Panc1 (cell line): ENCODE results near the gene CABP4. TPM values are rescaled to one million over a fixed set of nuclear protein-coding genes. Genes with fewer than 3 reads are reported as not detected.

Experiments
- ATAC-seq: fragments of 200-7000 bp; cut with Tn5 transposase; 2 replicates; pipeline ENCODE4 v1.9.1; 2020; ENCODE audit warnings: mild to moderate bottlenecking, moderate library complexity
- BruUV-seq: library from RNA; stranded (reverse); fragments of 400-500 nt; replicated peaks from 2 replicates; lab custom pipeline; 2021; lab: Mats Ljungman, UMichigan
- CTCF ChIA-PET: fragments of 300-600 bp; sonication (Branson Sonifier 250); formaldehyde crosslinking; loops from one replicate; lab custom pipeline; 2022; ENCODE audit warnings: antibody characterized with exemption; lab: Charles Lee
- POLR2A ChIA-PET: fragments of 300-600 bp; sonication (Branson Sonifier 250); formaldehyde crosslinking; loops from one replicate; lab custom pipeline; 2022; ENCODE audit warnings: antibody characterized with exemption; lab: Charles Lee
- DNase-seq: peaks from one replicate; pipeline ENCODE4 v3.0.0-alpha.2; 2010; ENCODE audit warnings: low read depth, low spot score
- H3K27ac ChIP-seq: 2 replicates; pipeline ENCODE4 v1.5.1; 2011; ENCODE audit warnings: mild to moderate bottlenecking, low read length, inconsistent platforms
- H3K27me3 ChIP-seq: fragments of 200-500 bp; sonication (Bioruptor generic); 2 replicates; pipeline ENCODE4 v1.6.0; 2014; ENCODE audit warnings: low read length, inconsistent platforms; ENCODE audit not compliant: control insufficient read depth, insufficient read depth
- H3K36me3 ChIP-seq: fragments of 200-500 bp; sonication (Bioruptor generic); 2 replicates; pipeline ENCODE4 v1.5.1; 2014; ENCODE audit warnings: inconsistent platforms, mild to moderate bottlenecking, low read length, moderate library complexity; ENCODE audit not compliant: control insufficient read depth, insufficient read depth
- H3K4me1 ChIP-seq: 2 replicates; pipeline ENCODE4 v1.5.1; 2011; ENCODE audit warnings: inconsistent platforms, mild to moderate bottlenecking, low read length, moderate library complexity; ENCODE audit not compliant: control insufficient read depth, insufficient read depth
- H3K4me3 ChIP-seq, 2 experiments: 2 replicates each; pipeline ENCODE4 v1.5.1; 2011 to 2012; ENCODE audit warnings: low read depth in 2 of 2, low read length in 2 of 2, mild to moderate bottlenecking in 2 of 2, inconsistent platforms in 1 of 2, moderate library complexity in 1 of 2
- H3K9me3 ChIP-seq: fragments of 200-500 bp; sonication (Bioruptor generic); 2 replicates; pipeline ENCODE4 v1.5.1; 2014; ENCODE audit warnings: low read depth, mild to moderate bottlenecking, inconsistent platforms, low read length, moderate library complexity; ENCODE audit not compliant: control insufficient read depth, insufficient read depth
- POLR2AphosphoS5 ChIP-seq: IDR thresholded peaks from 2 replicates; pipeline ENCODE4 v1.6.1; 2012; ENCODE audit warnings: mild to moderate bottlenecking, low read depth, low read length, moderate library complexity
- SIN3A ChIP-seq: IDR thresholded peaks from 2 replicates; pipeline ENCODE4 v1.6.1; 2012; ENCODE audit warnings: low read depth, mild to moderate bottlenecking, low read length, moderate library complexity, borderline replicate concordance; ENCODE audit not compliant: insufficient read depth
- TCF7L2 ChIP-seq: IDR thresholded peaks from 2 replicates; pipeline ENCODE4 v1.6.1; 2011; ENCODE audit warnings: mild to moderate bottlenecking, low read depth, low read length, inconsistent platforms
- in situ Hi-C: cut with HindIII; loops from 2 replicates; pipeline ENCODE4 v1.10.0; 2016; ENCODE audit warnings: low sequenced_read_pairs, low pct_unique_long_range_greater_than_20kb
- intact Hi-C: fragments of 100-400 bp; cut with micrococcal nuclease; formaldehyde crosslinking; loops from one replicate; pipeline ENCODE4 v1.10.0; 2022; ENCODE audit not compliant: unreplicated experiment
- total RNA-seq: library from RNA; stranded (reverse); gene quantifications from one replicate; pipeline ENCODE4 v1.2.1, GENCODE V29; 2021; ENCODE audit not compliant: unreplicated experiment
- TF ChIP-seq, protein P1 (sequence below), 2 experiments: IDR thresholded peaks; 2 replicates each; pipeline ENCODE4 v1.6.1; 2011 to 2012; ENCODE audit warnings: low read depth in 2 of 2, control low read depth in 1 of 2, low read length in 1 of 2, mild to moderate bottlenecking in 1 of 2, moderate library complexity in 1 of 2; ENCODE audit not compliant: insufficient read depth in 1 of 2
- TF ChIP-seq, protein P2 (sequence below): fragments of 450-650 bp; IDR thresholded peaks from 2 replicates; pipeline ENCODE4 v1.5.1; 2017; ENCODE audit warnings: mild to moderate bottlenecking

The CABP4 gene
- total RNA-seq, 1 experiment from 2014 or later = not detected

GRCh38 chr11:67437809-67438157 is 17.4 kb upstream of the CABP4 start:
- ChIA-PET POLR2A (no interaction called here), CTCF (interaction anchor here (0.5 to 0.6 kb wide), 3 partner anchors 31 to 69 kb away, joined by 3 to 5 read pairs (median 3); no protein-coding TSS in a partner anchor)
- Histone ChIP-seq H3K9me3 (no peaks in the 10 kb centered on the region), H3K4me3 (no peak overlapping the region), H3K27ac (peak overlapping the region; percentile 25; the same call in 1 of the 2 replicates), H3K36me3 (peaks cover 2% of the 10 kb centered on the region; the same call in 1 of the 2 replicates), H3K4me1 (peaks cover 78% of the 10 kb centered on the region), H3K27me3 (no peaks in the 10 kb centered on the region)
- intact Hi-C loops (no loop called here), in situ Hi-C loops (no loop called here)
- ATAC-seq (no peak), DNase-seq (no peak)
- TF ChIP-seq TCF7L2 = no peak
- no peak for TF ChIP-seq POLR2AphosphoS5
- TF ChIP-seq, protein P1, sequence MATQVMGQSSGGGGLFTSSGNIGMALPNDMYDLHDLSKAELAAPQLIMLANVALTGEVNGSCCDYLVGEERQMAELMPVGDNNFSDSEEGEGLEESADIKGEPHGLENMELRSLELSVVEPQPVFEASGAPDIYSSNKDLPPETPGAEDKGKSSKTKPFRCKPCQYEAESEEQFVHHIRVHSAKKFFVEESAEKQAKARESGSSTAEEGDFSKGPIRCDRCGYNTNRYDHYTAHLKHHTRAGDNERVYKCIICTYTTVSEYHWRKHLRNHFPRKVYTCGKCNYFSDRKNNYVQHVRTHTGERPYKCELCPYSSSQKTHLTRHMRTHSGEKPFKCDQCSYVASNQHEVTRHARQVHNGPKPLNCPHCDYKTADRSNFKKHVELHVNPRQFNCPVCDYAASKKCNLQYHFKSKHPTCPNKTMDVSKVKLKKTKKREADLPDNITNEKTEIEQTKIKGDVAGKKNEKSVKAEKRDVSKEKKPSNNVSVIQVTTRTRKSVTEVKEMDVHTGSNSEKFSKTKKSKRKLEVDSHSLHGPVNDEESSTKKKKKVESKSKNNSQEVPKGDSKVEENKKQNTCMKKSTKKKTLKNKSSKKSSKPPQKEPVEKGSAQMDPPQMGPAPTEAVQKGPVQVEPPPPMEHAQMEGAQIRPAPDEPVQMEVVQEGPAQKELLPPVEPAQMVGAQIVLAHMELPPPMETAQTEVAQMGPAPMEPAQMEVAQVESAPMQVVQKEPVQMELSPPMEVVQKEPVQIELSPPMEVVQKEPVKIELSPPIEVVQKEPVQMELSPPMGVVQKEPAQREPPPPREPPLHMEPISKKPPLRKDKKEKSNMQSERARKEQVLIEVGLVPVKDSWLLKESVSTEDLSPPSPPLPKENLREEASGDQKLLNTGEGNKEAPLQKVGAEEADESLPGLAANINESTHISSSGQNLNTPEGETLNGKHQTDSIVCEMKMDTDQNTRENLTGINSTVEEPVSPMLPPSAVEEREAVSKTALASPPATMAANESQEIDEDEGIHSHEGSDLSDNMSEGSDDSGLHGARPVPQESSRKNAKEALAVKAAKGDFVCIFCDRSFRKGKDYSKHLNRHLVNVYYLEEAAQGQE (IDR thresholded peaks at IDR 0.05; ENCODE audit: insufficient read depth in 1 of 2, low read depth in 2 of 2, low read length in 1 of 2) = no peak
- TF ChIP-seq SIN3A = no peak
- TF ChIP-seq, protein P2, sequence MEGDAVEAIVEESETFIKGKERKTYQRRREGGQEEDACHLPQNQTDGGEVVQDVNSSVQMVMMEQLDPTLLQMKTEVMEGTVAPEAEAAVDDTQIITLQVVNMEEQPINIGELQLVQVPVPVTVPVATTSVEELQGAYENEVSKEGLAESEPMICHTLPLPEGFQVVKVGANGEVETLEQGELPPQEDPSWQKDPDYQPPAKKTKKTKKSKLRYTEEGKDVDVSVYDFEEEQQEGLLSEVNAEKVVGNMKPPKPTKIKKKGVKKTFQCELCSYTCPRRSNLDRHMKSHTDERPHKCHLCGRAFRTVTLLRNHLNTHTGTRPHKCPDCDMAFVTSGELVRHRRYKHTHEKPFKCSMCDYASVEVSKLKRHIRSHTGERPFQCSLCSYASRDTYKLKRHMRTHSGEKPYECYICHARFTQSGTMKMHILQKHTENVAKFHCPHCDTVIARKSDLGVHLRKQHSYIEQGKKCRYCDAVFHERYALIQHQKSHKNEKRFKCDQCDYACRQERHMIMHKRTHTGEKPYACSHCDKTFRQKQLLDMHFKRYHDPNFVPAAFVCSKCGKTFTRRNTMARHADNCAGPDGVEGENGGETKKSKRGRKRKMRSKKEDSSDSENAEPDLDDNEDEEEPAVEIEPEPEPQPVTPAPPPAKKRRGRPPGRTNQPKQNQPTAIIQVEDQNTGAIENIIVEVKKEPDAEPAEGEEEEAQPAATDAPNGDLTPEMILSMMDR = no peak
- no TSS peak for BruUV-seq

DNA sequence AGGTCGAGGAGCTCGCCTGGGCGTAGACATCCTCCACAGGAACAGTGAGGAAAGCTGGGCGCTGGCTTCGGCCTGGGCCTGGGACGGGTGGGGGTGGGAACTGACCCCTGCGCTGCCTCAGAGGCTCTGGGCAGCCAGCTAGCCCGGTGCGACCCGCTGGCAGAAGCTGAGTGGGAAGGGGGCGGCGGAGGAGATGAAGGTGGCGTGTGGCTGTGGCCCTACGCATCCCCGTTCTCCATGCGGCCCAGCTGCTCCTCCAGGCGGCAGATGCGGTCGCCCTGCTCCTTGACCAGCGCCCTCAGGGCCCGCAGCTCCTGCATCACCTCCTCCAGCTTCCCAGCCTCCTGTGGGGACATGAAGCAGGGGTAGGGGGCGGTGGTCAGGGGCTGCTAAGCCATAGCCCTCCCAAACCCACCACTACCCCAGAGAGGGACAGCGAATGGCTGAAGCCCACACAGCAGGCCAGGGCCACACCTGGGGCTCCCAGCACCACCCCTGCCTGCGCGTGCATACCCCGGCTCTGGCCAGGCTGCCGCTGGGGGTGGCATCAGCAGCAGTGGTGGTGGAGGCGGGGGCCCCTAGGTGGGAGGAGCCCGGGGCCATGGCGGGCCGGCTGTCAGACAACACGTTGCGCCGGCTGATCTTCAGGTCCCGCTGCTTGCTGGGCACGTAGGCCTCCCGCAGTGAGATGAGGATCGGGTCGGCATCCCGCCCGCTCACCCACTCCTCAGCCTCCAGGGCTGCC is 16.8 kb upstream of the CABP4 start:
- BruUV-seq = TSS peak; percentile 58
- in situ Hi-C loops (no loop called here), intact Hi-C loops (no loop called here)
- no peaks in the 10 kb centered on the region for H3K27me3 ChIP-seq
- TF ChIP-seq SIN3A = 0 out of 2 replicates have a peak, but pooled peaks have one; percentile 23
- TF ChIP-seq, protein P2 = no peak
- peak; percentile 68; the same call in 1 of the 2 replicates for TF ChIP-seq POLR2AphosphoS5
- ATAC-seq (peak; percentile 36), DNase-seq (no peak)
- CTCF ChIA-PET = interaction anchor here (0.6 to 0.9 kb wide), 5 partner anchors 13 to 68 kb away, joined by 3 read pairs; no protein-coding TSS in a partner anchor
- no peak overlapping the region for H3K4me3 ChIP-seq
- H3K27ac ChIP-seq = peak overlapping the region; percentile 79
- H3K4me1 ChIP-seq = peaks cover 76% of the 10 kb centered on the region
- no peaks in the 10 kb centered on the region for H3K9me3 ChIP-seq
- POLR2A ChIA-PET = no interaction called here
- peaks cover 2% of the 10 kb centered on the region; the same call in 1 of the 2 replicates for H3K36me3 ChIP-seq
